Naive B cell (primary cell): ENCODE measurements around the gene ERBB2. TPM values are rescaled to one million over a fixed set of nuclear protein-coding genes. Genes with fewer than 3 reads are reported as not detected.
"Not testable (repeated sequence)": the region's sequence is repeated elsewhere in the genome, so short reads cannot be mapped to it uniquely, and the experiment has no call there.

Source experiments
- ATAC-seq, 2 donors: fragments of 150-1000 bp; cut with Tn5 transposase; 2 replicates each; pipeline ENCODE4 v1.10.0; 2021; ENCODE audit warnings: low read depth in 2 of 2, mild to moderate bottlenecking in 2 of 2, moderate library complexity in 2 of 2
- DNase-seq: peaks from one replicate; pipeline ENCODE4 v3.0.0; 2022
- H3K27ac Mint-ChIP-seq, 6 donors: one replicate each; pipeline ENCODE4 v1.8.0; 2020 to 2022; ENCODE audit warnings: mild to moderate bottlenecking in 6 of 6, mixed read lengths in 6 of 6, moderate library complexity in 5 of 6, inconsistent platforms in 2 of 6
- H3K27me3 Mint-ChIP-seq, 3 donors: one replicate each; pipeline ENCODE4 v1.8.0; 2021 to 2022; ENCODE audit warnings: mixed read lengths in 3 of 3, mild to moderate bottlenecking in 1 of 3
- H3K36me3 Mint-ChIP-seq, 2 donors: one replicate each; pipeline ENCODE4 v1.8.0; 2020 to 2022; ENCODE audit warnings: mixed read lengths in 2 of 2, inconsistent platforms in 1 of 2, mild to moderate bottlenecking in 1 of 2
- H3K4me1 Mint-ChIP-seq, 3 donors: one replicate each; pipeline ENCODE4 v1.8.0; 2020 to 2022; ENCODE audit warnings: mixed read lengths in 3 of 3, inconsistent platforms in 1 of 3, mild to moderate bottlenecking in 1 of 3, moderate library complexity in 1 of 3
- H3K4me3 Mint-ChIP-seq, 8 donors: one replicate each; pipeline ENCODE4 v1.8.0; 2020 to 2022; ENCODE audit warnings: mild to moderate bottlenecking in 8 of 8, mixed read lengths in 8 of 8, moderate library complexity in 8 of 8, inconsistent platforms in 2 of 8
- H3K9me3 Mint-ChIP-seq, 7 donors: one replicate each; pipeline ENCODE4 v1.8.0; 2020 to 2022; ENCODE audit warnings: mixed read lengths in 7 of 7, mild to moderate bottlenecking in 5 of 7, inconsistent platforms in 2 of 7, moderate library complexity in 1 of 7
- polyA plus RNA-seq, 6 donors: library from polyadenylated mRNA; unstranded; fragments of 300-500 nt; fragmentation: Illumina TruSeq; gene quantifications; one replicate each; pipeline ENCODE4 v1.2.3, GENCODE V29; 2021; ENCODE audit warnings: low read depth in 6 of 6

Gene ERBB2
- polyA plus RNA-seq, 6 donors from 2014 or later: 0.20 to 3.0 (median 1.1) TPM

DNA sequence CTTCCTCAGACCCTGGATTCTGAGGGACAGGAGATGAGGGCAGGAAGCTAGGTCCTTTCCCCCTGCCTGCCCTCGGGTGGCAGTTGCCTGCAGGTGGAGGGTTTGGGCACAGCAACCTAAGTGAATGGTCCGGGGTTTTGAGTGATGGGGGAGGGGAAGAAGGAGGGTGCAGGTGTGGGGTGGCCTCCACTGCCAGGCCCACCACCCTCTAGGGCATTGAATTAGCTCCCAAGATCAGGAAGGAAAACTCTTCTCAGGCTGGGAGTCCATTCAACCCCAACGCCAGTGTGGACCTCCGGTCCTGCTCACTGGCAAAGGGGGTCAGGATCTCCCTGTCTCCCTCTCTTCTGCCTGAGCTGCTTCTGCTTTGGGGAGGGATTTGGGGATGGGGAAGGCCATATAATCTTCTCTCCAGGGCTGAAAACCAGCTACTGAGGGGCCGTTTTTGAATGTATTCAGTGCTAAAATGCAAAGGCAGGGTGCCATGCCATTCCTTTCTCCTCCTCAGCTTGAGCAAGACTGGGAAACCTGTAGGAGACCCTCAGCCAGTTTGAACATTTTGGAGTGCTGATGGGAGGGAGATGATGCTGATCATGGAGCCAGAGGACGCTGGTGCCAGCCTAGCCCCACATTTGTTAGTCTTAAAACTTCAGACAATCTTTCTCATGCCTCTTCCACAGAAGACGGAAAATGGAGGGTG, 56.7 kb downstream of the ERBB2 start:
- DNase-seq (no peak), ATAC-seq (no peak)
- Mint-ChIP-seq H3K9me3 (no peaks in the 10 kb centered on the region), H3K4me3 (peak overlapping the region; percentile 76 to 94 (median 90)), H3K27ac (peak overlapping the region; percentile 99 to 100 (median 100)), H3K36me3 (no peaks in the 10 kb centered on the region), H3K27me3 (no peaks in the 10 kb centered on the region), H3K4me1 (peaks cover 59 to 85% (median 73%) of the 10 kb centered on the region in 3 donors)

DNA sequence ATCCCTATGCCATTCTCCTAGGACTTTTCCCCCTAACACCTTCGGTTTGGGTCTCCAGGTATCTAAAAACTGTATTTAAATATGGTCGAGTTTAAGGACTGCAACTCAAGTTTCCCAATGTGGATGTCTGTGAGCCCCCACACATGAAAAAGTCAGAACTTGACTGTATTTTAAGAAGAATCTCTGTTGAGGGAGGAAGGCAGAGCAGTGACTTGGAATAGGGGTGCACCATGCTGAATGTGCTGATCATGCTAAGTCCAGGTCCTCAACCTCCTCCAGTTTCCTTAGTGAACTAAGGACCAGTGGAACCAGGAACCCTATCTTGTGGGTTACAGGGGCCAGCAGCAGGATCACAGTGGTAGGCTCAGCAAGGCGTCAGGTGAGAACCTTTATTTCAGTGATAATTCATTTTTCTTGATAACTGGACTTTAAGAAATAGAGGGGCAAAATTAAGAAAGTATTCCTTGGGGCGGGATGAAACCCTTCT, 57.4 kb downstream of the ERBB2 start:
- DNase-seq (no peak), ATAC-seq (no peak)
- Mint-ChIP-seq H3K36me3 (no peaks in the 10 kb centered on the region), H3K27me3 (no peaks in the 10 kb centered on the region), H3K4me3 (peak overlapping the region; percentile 36 to 94 (median 89)), H3K4me1 (peaks cover 57 to 84% (median 66%) of the 10 kb centered on the region in 3 donors), H3K27ac (peak overlapping the region; percentile 99 to 100 (median 100)), H3K9me3 (no peaks in the 10 kb centered on the region)

DNA sequence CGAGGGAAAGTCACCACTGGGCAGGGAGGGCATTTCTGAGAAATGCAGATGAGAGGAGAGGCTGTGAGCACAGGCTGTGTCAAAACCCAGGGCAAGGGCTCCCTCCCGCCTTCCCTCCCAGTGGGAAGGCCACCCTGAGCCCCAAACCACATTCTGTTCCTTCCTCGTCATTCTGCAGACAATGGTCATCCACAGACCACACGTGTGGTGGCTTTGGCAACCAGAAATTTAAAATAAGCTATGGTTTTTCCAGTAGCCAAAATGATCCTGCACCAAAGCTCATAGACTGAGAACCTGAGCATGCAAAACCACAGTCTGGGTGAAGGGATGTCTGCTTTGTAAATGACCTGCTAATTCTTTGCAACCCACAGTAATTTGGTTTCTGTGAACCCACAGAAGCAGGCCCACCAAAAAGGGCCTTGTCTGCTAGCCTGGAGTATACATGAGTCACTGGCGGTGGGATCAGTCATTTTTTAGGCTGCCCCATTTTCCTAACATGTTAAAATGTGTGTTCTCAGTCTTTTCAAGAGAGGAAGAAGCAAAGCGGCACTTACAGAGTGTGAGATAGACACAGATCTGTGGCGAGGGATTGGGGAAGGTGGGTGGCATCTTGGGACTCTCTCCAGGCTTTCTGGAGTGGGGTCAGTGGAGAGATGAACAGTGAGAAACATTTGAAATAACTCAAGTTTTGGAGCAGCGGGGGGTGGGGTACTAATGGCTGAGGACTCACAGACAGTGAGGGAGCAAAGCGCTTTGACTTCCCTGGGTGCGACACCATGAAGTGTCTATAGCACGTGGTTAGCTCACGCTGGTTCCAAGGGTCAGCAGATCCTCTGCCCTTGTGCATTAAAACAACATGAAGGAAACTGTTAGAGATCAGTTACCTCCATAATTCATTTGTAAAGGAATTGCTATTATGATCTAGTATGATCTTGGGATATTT, 58.3 kb downstream of the ERBB2 start:
- H3K27me3 Mint-ChIP-seq: no peaks in the 10 kb centered on the region
- DNase-seq (peak; percentile 31), ATAC-seq (no peak)
- no peaks in the 10 kb centered on the region for H3K9me3 Mint-ChIP-seq
- H3K36me3 Mint-ChIP-seq: peaks cover 6% of the 10 kb centered on the region in 2 donors
- H3K4me1 Mint-ChIP-seq: peaks cover 57 to 82% (median 59%) of the 10 kb centered on the region in 3 donors
- peak overlapping the region; percentile 66 to 94 (median 88) for H3K4me3 Mint-ChIP-seq
- H3K27ac Mint-ChIP-seq: peak overlapping the region; percentile 95 to 100 (median 100)

- DNase-seq: peak; percentile 43
- Mint-ChIP-seq H3K4me1 (peaks cover 52 to 78% (median 53%) of the 10 kb centered on the region in 3 donors), H3K36me3 (peaks cover 7 to 9% of the 10 kb centered on the region in 2 donors), H3K27me3 (no peaks in the 10 kb centered on the region), H3K9me3 (no peaks in the 10 kb centered on the region), H3K4me3 (peak overlapping the region; percentile 66 to 94 (median 86)), H3K27ac (peak overlapping the region; percentile 95 to 100 (median 100))
- no peak for ATAC-seq
Measured at GRCh38 chr17:39759204-39759603, 59.3 kb downstream of the ERBB2 start.

- no peaks in the 10 kb centered on the region for H3K9me3 Mint-ChIP-seq
- ATAC-seq: no peak
- peaks cover 30 to 32% of the 10 kb centered on the region in 2 donors for H3K36me3 Mint-ChIP-seq
- H3K27me3 Mint-ChIP-seq: no peaks in the 10 kb centered on the region
- H3K4me3 Mint-ChIP-seq: peak overlapping the region in 1 of 8 donors; percentile 47
- peak overlapping the region; percentile 42 to 100 (median 84) for H3K27ac Mint-ChIP-seq
- DNase-seq: no peak
- H3K4me1 Mint-ChIP-seq: peaks cover 47 to 82% (median 57%) of the 10 kb centered on the region in 3 donors
Measured at GRCh38 chr17:39761861-39762496, 62.1 kb downstream of the ERBB2 start.

DNA sequence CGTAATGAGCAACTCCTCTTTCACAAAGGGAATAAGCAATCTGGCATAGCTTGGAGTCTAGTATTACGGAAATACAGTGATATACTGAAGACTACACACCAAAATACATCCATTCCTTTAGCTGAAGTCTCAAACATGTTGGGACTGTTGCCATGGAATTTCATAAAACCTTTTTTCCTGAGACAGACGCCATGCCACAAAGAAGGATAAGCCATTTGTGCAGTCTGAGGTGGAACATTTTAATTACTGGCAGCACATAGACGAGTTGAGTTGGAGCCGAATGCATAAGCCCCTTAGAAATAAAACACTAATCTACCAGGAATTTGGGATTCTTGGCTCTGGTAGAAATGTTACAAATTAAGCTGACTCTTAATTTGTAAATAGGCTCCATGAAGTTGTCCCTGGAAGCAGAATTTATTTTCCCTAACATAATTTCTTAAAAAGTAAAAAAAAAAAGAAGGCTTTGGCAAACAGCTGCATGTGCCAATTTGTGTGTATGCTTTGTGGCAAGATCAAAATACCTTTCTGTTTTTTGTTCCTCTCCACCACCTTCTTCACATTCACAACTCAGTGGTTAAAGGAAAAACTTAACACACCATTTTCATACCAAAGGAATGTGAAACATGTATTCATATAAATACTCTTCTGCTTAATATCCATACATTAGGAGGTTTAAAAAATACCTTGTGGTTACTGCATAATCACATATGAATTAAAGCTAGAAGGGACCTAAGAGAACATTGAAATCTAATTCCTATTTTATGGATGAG, 63.4 kb downstream of the ERBB2 start:
- DNase-seq (no peak), ATAC-seq (no peak)
- peaks cover 47 to 82% (median 55%) of the 10 kb centered on the region in 3 donors for H3K4me1 Mint-ChIP-seq
- peaks cover 35 to 45% of the 10 kb centered on the region in 2 donors for H3K36me3 Mint-ChIP-seq
- peak overlapping the region in 4 of 6 donors; percentile 43 to 78 (median 62) for H3K27ac Mint-ChIP-seq
- no peaks in the 10 kb centered on the region for H3K27me3 Mint-ChIP-seq
- no peaks in the 10 kb centered on the region for H3K9me3 Mint-ChIP-seq
- no peak overlapping the region for H3K4me3 Mint-ChIP-seq

DNA sequence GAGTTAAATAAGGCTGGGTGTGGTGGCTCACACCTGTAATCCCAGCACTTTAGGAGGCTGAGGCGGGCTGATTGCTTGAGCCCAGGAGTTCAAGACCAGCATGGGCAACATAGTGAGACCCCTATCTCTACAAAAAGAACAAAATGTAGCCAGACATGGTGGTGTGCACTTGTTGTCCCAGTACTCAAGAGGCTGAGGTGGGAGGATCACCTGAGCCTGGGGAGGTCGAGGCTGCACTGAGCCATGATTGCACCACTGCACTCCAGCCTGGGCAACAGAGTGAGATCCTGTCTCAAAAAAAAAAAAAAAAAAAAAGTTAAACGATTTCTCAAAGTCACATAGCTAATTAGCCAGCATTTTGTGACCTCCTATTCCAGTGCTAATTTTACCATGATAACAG, 64.3 kb downstream of the ERBB2 start:
- H3K4me3 Mint-ChIP-seq, DNase-seq, ATAC-seq, H3K27me3 Mint-ChIP-seq, H3K9me3 Mint-ChIP-seq: not testable (repeated sequence)
- Mint-ChIP-seq H3K4me1 (peaks cover 47 to 82% (median 53%) of the 10 kb centered on the region in 3 donors), H3K36me3 (peaks cover 44 to 54% of the 10 kb centered on the region in 2 donors), H3K27ac (peak overlapping the region in 3 of 6 donors; percentile 29 to 89 (median 80))

DNA sequence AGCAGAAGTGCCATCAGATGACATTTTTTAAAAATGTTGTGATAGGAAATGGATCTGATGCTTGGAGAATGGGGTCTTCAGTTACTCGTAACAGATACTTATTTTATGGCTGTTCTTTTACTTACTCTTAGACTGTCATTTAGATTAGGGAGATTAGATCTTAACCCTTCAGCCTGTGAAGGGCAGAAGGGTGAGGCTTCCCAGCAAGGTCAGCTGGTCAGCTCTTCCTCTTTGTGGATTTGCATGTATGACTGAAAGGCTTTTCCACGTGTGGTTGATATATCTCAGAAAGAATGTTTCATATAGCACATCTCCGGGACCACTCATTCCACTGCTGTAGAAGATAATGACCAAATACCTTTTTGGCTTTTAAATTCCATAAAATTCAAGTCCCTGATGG, 65.3 kb downstream of the ERBB2 start:
- H3K4me3 Mint-ChIP-seq: peak overlapping the region in 1 of 8 donors; percentile 20
- peak overlapping the region; percentile 70 to 95 (median 85) for H3K27ac Mint-ChIP-seq
- H3K4me1 Mint-ChIP-seq: peaks cover 49 to 82% (median 53%) of the 10 kb centered on the region in 3 donors
- ATAC-seq (no peak), DNase-seq (no peak)
- peaks cover 47 to 57% of the 10 kb centered on the region in 2 donors for H3K36me3 Mint-ChIP-seq
- no peaks in the 10 kb centered on the region for H3K27me3 Mint-ChIP-seq
- H3K9me3 Mint-ChIP-seq: no peaks in the 10 kb centered on the region

DNA sequence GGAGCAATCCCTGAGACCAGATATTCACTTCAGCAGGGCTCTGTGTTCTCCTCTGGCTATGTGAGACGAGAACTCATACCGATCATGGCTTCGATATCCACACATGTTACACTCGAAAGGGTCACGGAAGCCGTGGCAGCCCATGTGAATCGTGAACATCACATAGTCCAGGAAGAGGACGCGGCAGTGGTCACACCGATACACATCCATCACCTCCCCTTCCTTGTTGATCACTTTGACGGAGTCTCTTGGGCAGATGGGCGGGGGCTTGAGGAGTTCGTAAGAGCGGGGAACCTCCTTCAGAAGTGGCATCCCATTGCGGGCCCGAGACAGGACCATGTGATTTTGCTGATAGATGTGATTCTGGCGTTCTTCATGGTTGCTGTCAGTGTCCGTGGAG, 65.9 kb downstream of the ERBB2 start:
- Mint-ChIP-seq H3K36me3 (peaks cover 47 to 57% of the 10 kb centered on the region in 2 donors), H3K27ac (peak overlapping the region; percentile 66 to 94 (median 85)), H3K27me3 (no peaks in the 10 kb centered on the region), H3K4me1 (peaks cover 55 to 82% (median 56%) of the 10 kb centered on the region in 3 donors), H3K9me3 (no peaks in the 10 kb centered on the region), H3K4me3 (peak overlapping the region in 2 of 8 donors; percentile 19)
- DNase-seq (no peak), ATAC-seq (no peak)

GRCh38 chr17:39767147-39767546, 67.3 kb downstream of the ERBB2 start:
- no peak for DNase-seq
- no peak for ATAC-seq
- Mint-ChIP-seq H3K27me3 (no peaks in the 10 kb centered on the region), H3K4me3 (peak overlapping the region in 6 of 8 donors; percentile 1 to 62 (median 18)), H3K27ac (peak overlapping the region; percentile 81 to 97 (median 93)), H3K4me1 (peaks cover 69 to 87% (median 70%) of the 10 kb centered on the region in 3 donors), H3K9me3 (no peaks in the 10 kb centered on the region), H3K36me3 (peaks cover 57 to 69% of the 10 kb centered on the region in 2 donors)

GRCh38 chr17:39769974-39770587, 70.2 kb downstream of the ERBB2 start:
- no peak for DNase-seq
- H3K36me3 Mint-ChIP-seq: peaks cover 57 to 73% of the 10 kb centered on the region in 2 donors

DNA sequence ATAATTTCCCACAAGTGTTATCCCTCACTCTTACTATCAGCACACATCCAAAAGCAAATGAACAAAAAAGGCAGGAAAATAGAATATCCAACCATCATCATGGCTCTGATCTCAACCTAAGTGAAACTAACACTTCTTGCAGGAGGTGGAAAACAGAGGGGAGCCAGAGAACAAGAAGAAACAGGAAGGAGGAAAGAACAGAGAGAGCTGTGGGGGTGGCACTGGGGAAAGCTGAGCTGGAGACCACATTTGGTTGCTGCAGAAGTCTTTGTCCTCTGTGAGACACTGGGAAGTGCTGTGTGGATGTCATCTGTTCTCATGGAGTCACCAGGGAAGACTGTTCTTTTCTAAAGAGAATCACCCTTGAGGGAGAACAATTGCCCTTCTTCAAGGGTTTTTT, 72.6 kb downstream of the ERBB2 start:
- DNase-seq (no peak), ATAC-seq (no peak)
- Mint-ChIP-seq H3K9me3 (no peaks in the 10 kb centered on the region), H3K4me3 (peak overlapping the region; percentile 69 to 92 (median 78)), H3K27me3 (no peaks in the 10 kb centered on the region), H3K27ac (peak overlapping the region; percentile 89 to 97 (median 94)), H3K4me1 (peaks cover 79 to 100% (median 94%) of the 10 kb centered on the region in 3 donors), H3K36me3 (peaks cover 46 to 58% of the 10 kb centered on the region in 2 donors)

More at GRCh38 chr17:39769974-39770587, 70.2 kb downstream of the ERBB2 start:
- H3K27me3 Mint-ChIP-seq: no peaks in the 10 kb centered on the region
- peak overlapping the region in 6 of 8 donors; percentile 6 to 92 (median 77) for H3K4me3 Mint-ChIP-seq
- peak overlapping the region; percentile 68 to 93 (median 86) for H3K27ac Mint-ChIP-seq
- H3K9me3 Mint-ChIP-seq: no peaks in the 10 kb centered on the region
- peaks cover 86 to 100% (median 87%) of the 10 kb centered on the region in 3 donors for H3K4me1 Mint-ChIP-seq
- peak in 1 of 2 donors; percentile 29 for ATAC-seq
